ENCODE results near the gene ATP6V1G2.

Gene ATP6V1G2

DNA sequence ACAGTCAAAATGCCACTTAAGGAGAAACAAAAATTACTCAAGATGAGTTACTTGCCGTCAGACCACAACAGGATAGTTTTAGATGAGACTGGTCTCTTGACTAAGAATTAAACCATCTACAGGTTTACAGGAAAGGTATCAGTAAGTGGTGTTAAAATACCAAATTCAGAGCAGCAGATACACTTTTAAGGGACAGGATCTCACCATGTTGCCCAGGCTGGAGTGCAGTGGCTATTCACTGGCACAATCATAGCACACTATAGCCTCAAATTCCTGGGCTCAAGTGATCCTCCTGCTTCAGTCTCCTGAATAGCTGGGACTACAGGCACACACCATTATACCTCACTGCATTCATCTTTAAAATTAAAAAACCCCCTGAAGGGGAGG is 13.0 kb downstream of the ATP6V1G2 start:
- H3K79me2 ChIP-seq (ENCODE audit: insufficient read depth, low read length), result peaks cover 51% of the 10 kb centered on the region
- ATAC-seq (ENCODE audit: insufficient read depth, low read depth), result no peak
- no peak overlapping the region for H2AFZ ChIP-seq (ENCODE audit: low read depth, low read length)
- no peak overlapping the region for H3K27ac ChIP-seq (ENCODE audit: low read length)
- H3K4me1 ChIP-seq (ENCODE audit: insufficient read depth, low read length), result peaks cover 18% of the 10 kb centered on the region
- H4K20me1 ChIP-seq (ENCODE audit: insufficient read depth, low read length), result peaks cover 86% of the 10 kb centered on the region
- no peaks in the 10 kb centered on the region for H3K27me3 ChIP-seq (ENCODE audit: insufficient read depth, low read length, poor library complexity)
- peaks cover 90% of the 10 kb centered on the region for H3K36me3 ChIP-seq (ENCODE audit: insufficient read depth, low read length)
- no peak overlapping the region for H3K4me3 ChIP-seq (ENCODE audit: low read depth in 1 of 2, low read length in 2 of 2)
- H3K9ac ChIP-seq (ENCODE audit: low read depth, low read length), result no peak overlapping the region
- no peak for DNase-seq
- no peak for TF ChIP-seq EZH2 (IDR thresholded peaks at IDR 0.05; ENCODE audit: borderline replicate concordance, low read depth, low read length, severe bottlenecking)
- TF ChIP-seq, protein P1, sequence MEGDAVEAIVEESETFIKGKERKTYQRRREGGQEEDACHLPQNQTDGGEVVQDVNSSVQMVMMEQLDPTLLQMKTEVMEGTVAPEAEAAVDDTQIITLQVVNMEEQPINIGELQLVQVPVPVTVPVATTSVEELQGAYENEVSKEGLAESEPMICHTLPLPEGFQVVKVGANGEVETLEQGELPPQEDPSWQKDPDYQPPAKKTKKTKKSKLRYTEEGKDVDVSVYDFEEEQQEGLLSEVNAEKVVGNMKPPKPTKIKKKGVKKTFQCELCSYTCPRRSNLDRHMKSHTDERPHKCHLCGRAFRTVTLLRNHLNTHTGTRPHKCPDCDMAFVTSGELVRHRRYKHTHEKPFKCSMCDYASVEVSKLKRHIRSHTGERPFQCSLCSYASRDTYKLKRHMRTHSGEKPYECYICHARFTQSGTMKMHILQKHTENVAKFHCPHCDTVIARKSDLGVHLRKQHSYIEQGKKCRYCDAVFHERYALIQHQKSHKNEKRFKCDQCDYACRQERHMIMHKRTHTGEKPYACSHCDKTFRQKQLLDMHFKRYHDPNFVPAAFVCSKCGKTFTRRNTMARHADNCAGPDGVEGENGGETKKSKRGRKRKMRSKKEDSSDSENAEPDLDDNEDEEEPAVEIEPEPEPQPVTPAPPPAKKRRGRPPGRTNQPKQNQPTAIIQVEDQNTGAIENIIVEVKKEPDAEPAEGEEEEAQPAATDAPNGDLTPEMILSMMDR (IDR thresholded peaks at IDR 0.05; ENCODE audit: borderline replicate concordance, extremely low read depth, low read length, poor library complexity, severe bottlenecking), result no peak
- no peak overlapping the region for H3K4me2 ChIP-seq (ENCODE audit: insufficient read depth, low read length)
- no peaks in the 10 kb centered on the region for H3K9me3 ChIP-seq (ENCODE audit: insufficient read depth, low read length, severe bottlenecking)

DNA sequence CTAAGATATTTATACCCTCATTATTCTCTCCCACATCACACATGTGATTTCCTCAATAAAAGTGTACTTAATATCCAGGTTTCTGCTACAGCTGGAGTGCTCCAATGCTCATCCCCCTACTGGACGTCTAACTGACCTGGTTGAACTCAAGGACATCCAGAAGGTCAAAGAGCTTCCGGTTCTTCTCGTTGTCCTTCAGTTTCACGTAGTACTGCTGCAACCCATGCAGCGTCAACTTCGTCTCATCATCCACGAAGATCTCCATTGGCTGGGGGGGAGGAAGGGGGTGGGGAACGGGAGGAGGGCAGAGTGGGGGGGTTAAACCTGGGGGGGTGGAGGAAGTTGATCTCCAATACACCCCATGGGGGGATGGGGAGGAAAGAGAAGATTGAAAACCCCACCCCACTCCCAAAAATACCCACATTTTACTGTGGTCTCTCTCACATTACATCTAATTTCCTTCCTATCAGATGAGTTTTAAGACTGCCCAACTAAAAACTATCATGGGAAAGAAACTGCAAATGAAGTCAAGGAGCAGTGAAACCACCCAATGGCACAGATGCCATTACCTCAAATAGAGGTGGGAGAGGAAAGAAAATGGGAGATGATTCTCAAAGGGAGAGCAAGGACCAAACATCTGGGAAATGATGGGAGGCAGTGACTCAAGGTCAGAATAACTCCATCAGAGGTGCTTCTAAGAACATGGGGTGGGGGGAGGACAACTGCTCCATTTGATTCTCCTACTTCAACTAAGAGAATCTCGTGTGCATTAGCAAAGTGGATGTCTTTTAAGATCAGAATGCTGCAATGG is 13.6 kb downstream of the ATP6V1G2 start:
- Histone ChIP-seq H3K4me3 (ENCODE audit: low read depth in 1 of 2, low read length in 2 of 2) (no peak overlapping the region), H3K27me3 (ENCODE audit: insufficient read depth, low read length, poor library complexity) (no peaks in the 10 kb centered on the region), H3K79me2 (ENCODE audit: insufficient read depth, low read length) (peaks cover 45% of the 10 kb centered on the region), H3K9ac (ENCODE audit: low read depth, low read length) (no peak overlapping the region), H3K9me3 (ENCODE audit: insufficient read depth, low read length, severe bottlenecking) (no peaks in the 10 kb centered on the region), H4K20me1 (ENCODE audit: insufficient read depth, low read length) (peaks cover 84% of the 10 kb centered on the region), H3K27ac (ENCODE audit: low read length) (no peak overlapping the region), H3K4me1 (ENCODE audit: insufficient read depth, low read length) (peaks cover 13% of the 10 kb centered on the region; the same call in 1 of the 2 replicates), H3K4me2 (ENCODE audit: insufficient read depth, low read length) (no peak overlapping the region), H2AFZ (ENCODE audit: low read depth, low read length) (no peak overlapping the region), H3K36me3 (ENCODE audit: insufficient read depth, low read length) (peaks cover 84% of the 10 kb centered on the region)
- DNase-seq (no peak), ATAC-seq (ENCODE audit: insufficient read depth, low read depth) (no peak)
- TF ChIP-seq, protein P1 (IDR thresholded peaks at IDR 0.05; ENCODE audit: borderline replicate concordance, extremely low read depth, low read length, poor library complexity, severe bottlenecking), result no peak
- TF ChIP-seq EZH2 (IDR thresholded peaks at IDR 0.05; ENCODE audit: borderline replicate concordance, low read depth, low read length, severe bottlenecking), result no peak

DNA sequence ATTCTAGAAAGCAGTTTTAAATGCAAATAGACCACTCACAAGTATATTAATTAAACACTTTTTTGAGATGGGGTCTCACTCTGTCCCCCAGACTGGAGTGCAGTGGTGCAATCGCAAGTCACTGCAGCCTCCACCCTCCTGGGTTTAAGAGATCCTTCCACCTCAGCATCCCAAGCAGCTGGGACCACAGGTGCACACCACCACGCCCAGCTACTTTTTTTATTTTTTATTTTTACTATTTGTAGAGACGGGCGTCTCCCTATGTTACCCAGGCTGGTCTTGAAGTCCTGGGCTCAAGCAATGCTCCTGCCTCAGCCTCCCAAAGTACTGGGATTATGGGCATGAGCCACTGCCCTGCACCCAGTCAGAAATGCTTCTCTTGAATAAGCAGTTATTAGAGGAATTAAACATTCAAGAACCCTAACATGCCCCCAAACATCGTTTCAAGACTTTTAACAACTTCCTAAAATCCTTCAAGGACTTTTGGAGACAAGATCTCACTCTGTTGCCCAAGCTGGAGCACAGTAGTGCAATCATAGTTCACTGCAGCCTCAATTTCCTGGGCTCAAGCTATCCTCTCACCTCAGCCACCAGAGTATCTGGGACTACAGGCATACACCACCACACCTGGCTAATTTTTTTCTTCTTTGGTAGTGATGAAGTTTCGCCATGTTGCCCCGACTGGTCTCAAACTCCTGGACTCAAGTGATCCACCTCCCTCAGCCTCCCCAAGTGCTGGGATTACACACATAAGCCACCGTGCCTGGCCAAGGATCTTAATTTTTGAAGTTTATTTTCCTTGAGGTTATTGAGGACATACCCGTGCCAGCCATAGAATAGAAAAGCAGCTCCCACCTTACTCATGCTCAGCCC is 14.4 kb downstream of the ATP6V1G2 start:
- Histone ChIP-seq H3K79me2 (ENCODE audit: insufficient read depth, low read length) (peaks cover 37% of the 10 kb centered on the region), H3K4me2 (ENCODE audit: insufficient read depth, low read length) (no peak overlapping the region), H3K9me3 (ENCODE audit: insufficient read depth, low read length, severe bottlenecking) (no peaks in the 10 kb centered on the region), H3K4me3 (ENCODE audit: low read depth in 1 of 2, low read length in 2 of 2) (no peak overlapping the region), H3K9ac (ENCODE audit: low read depth, low read length) (no peak overlapping the region), H3K4me1 (ENCODE audit: insufficient read depth, low read length) (0 out of 2 replicates have a peak, but pooled peaks cover 9% of the 10 kb centered on the region), H2AFZ (ENCODE audit: low read depth, low read length) (no peak overlapping the region), H4K20me1 (ENCODE audit: insufficient read depth, low read length) (peaks cover 78% of the 10 kb centered on the region), H3K27me3 (ENCODE audit: insufficient read depth, low read length, poor library complexity) (no peaks in the 10 kb centered on the region), H3K27ac (ENCODE audit: low read length) (no peak overlapping the region), H3K36me3 (ENCODE audit: insufficient read depth, low read length) (peaks cover 75% of the 10 kb centered on the region)
- DNase-seq (no peak), ATAC-seq (ENCODE audit: insufficient read depth, low read depth) (no peak)
- TF ChIP-seq EZH2 (IDR thresholded peaks at IDR 0.05; ENCODE audit: borderline replicate concordance, low read depth, low read length, severe bottlenecking), result no peak
- TF ChIP-seq, protein P1 (IDR thresholded peaks at IDR 0.05; ENCODE audit: borderline replicate concordance, extremely low read depth, low read length, poor library complexity, severe bottlenecking), result no peak

Data from DND-41 (cell line).